GM18520 (cell line): ENCODE results near the gene TUBB4B.
"Not testable (repeated sequence)": the region's sequence is repeated elsewhere in the genome, so short reads cannot be mapped to it uniquely, and the experiment has no call there.

ENCODE experiments used
- ATAC-seq: cut with Tn5 transposase; IDR thresholded peaks from one replicate; pipeline ENCODE4 v1.9.1; 2021; ENCODE audit not compliant: unreplicated experiment

TUBB4B gene

DNA sequence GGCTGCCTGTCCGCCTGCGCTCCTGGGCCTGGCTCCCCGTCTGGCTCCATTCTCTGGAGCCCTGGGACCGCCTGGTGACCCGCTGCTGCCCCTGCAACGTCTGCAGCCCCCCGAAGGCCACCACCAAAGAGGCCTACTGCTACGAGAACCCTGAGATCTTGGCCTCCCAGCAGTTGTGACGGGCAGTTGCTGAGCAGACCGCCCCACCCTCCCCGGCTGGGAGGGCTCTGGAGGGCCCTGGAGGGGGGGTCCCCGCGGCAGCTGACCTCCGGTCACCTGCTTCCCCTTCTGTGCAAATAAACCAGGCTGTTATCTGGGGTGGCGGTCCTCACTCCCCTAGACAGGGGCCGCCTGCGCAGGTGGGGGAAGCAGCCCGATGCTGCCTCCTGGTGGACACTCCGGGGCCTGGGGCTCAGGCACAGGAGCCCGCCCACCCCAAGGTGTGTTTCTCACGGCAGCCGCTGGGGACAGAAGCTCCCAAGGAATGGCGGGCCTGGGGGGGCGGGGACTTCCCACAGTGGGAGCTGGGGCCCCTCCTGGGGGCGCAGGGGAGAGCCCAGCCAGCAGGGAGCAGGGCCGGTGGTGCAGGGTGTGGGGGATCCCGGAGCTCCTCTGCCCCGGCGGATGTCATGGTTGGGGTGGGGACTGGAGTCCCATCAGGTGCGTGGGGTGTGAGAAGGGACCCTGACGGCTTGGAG, 4.7 kb upstream of the TUBB4B start:
- no peak for ATAC-seq

DNA sequence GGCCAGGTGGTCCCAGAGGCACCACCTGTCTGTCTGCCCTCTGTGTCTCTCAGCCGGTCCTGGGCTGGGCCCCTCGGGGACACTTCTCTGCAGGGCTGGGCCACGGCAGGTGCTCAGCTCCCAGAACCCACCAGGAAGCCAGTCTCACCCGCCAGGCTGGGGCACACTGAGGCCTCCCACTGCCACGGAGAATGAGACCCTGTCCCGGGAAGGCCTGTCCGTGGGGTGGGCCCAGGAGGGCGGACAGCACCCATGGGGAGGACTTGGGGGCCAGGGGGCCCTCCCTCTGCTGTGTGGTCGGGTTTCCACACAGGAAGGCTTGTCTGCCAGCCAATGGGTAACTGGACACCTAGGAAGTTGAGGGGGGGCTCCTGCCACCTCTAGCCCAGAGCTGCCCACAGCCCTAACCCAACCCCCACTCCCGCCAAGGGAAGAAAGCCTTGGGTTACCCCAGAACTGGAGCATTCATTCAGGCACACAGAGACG, 4.1 kb upstream of the TUBB4B start:
- ATAC-seq = no peak

DNA sequence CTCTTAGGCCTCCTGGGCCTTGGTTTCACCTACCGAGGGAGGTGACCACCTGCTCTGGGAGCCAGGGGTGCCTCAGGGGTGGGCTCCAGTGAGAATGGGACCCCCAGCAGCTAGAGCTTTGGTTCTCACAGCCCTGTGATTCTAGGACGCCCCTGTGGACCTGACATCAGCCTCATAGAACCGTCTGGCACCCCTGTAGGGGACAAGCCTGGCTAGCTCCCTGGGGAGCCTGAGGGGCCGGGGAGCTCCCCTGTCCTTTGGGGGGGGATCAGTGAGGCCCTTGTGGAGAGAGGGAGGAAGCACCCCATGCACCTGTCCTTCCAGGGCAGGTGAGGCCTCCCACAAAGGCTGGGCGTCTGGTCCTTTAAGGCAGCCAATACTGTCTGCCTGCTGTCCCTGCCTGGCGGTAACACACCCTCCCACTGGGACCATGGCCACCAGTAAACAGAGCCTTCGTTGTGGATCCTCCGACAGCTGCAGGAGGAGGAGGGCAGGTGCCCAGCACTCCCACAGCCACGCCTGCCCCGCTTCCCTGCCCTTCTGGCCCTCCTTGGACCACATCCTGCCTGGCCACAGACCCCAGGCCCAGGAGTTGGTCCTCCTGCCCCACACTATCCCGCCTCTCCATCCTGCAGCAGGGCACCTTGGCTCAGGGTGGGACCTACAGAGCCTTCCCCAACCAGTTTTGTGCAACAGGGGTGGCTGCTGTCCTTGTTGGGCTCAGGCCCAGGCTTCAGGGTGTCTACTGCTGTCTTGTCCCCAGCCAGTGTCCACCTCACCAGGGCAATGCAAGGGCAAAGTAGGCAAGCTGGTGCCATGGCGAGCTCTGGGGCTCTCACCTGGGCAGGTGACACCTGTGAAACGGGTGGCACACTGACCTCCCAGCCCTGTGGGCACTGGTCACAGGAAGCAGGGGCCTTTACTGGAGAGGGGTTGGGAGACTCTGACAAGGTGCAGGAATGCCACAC, 3.0 kb upstream of the TUBB4B start:
- no peak for ATAC-seq

DNA sequence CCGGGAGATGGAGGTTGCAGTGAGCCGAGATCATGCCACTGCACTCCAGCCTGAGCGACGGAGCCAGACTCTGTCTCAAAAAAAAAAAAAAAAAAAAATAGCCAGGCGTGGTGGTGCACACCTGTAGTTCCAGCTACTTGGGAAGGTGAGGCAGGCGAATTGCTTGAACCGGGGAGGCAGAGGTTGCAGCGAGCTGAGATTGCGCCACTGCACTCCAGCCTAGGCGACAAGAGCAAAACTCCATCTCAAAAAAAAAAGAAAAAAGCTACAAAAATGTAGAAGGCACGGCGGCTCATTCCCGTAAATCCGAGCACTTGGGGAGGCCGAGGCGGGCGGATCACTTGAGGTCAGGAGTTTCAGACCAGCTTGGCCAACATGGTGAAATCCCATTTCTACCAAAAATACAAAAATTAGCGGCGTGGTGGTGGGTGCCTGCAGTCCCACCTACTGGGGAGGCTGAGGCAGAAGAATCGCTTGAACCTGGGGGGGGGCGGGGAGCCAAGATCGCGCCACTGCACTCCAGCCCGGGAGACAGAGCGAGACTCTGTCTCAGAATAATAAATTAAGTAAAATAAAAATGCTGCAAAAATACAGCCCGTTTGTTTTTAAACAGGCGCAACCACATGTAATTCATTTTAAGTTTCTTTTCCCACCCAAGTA, 1.4 kb upstream of the TUBB4B start:
- not testable (repeated sequence) for ATAC-seq

DNA sequence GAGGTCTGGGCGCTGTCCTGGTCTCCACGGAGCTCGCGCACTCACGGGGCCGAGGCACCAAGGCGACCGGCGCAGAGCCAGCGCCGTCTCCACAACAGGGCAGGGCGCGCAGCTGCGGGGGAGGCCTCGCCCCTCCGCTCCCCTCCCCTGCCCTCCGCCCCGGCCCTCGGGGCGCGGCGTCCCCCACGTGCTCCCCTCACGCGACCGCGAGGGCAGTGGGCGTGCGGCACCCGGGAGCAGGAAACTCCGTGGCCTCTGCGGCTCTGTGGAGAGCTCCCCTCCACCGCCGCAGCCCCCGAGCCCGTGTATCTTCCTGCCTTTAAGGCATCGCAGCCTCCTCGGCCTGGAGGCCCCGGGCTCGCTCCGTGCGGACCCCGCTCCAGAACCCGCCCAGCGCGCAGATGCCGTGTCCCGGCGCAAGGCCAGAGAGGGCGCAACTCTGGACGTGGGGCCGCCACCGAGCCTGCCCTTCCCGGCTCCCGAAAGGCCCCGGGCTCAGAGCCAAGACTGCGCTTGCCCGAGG, 708 bp upstream of the TUBB4B start:
- ATAC-seq = peak; percentile 2

DNA sequence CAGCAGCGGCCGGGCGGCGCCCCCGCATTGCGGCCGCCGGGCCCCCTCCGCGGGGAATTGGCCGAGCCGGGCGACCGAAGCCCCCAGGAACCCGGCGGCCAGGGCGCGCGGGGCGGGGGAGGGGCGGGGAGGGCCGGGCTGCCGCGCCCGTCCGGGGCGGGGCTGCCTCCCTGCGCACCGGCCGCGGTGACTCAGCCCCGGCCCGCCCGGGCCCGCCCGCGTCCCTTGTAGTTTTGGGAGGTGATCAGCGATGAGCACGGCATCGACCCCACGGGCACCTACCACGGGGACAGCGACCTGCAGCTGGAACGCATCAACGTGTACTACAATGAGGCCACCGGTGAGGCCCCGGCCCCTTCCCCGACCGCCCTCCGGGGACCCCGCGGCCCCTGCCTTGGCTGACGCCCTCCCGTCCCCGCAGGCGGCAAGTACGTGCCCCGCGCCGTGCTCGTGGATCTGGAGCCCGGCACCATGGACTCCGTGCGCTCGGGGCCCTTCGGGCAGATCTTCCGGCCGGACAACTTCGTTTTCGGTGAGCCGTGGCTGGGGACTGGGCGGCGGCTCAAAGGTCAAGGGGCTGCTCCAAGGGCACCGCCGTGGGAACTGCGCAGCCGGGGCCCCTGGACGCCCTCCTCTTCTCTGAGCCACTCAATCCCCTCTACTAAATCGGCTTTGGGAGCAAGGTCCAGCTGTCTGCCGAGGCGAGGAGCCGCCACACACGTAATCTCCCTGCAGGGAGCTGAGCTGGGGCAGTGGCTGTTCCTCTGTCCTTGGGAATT, 592 bp downstream of the TUBB4B start:
- ATAC-seq = peak; percentile 3

DNA sequence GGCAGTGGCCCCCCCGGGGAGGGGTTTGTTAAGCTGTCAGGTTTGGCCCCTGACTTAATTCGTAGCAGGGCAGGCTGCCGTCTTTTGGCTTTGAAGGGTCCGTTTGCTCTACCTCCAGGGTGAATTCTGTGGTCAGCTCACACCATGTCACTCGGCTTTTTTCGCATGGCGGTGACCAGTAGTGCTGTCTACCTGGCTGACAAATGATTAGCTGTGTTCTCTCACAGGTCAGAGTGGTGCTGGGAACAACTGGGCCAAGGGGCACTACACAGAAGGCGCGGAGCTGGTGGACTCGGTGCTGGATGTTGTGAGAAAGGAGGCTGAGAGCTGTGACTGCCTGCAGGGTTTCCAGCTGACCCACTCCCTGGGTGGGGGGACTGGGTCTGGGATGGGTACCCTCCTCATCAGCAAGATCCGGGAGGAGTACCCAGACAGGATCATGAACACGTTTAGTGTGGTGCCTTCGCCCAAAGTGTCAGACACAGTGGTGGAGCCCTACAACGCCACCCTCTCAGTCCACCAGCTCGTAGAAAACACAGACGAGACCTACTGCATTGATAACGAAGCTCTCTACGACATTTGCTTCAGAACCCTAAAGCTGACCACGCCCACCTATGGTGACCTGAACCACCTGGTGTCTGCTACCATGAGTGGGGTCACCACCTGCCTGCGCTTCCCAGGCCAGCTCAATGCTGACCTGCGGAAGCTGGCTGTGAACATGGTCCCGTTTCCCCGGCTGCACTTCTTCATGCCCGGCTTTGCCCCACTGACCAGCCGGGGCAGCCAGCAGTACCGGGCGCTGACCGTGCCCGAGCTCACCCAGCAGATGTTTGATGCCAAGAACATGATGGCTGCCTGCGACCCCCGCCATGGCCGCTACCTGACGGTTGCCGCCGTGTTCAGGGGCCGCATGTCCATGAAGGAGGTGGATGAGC, 1.4 kb downstream of the TUBB4B start:
- no peak for ATAC-seq

DNA sequence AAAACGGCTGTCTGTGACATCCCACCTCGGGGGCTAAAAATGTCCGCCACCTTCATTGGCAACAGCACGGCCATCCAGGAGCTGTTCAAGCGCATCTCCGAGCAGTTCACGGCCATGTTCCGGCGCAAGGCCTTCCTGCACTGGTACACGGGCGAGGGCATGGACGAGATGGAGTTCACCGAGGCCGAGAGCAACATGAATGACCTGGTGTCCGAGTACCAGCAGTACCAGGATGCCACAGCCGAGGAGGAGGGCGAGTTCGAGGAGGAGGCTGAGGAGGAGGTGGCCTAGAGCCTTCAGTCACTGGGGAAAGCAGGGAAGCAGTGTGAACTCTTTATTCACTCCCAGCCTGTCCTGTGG, 2.2 kb downstream of the TUBB4B start:
- not testable (repeated sequence) for ATAC-seq

DNA sequence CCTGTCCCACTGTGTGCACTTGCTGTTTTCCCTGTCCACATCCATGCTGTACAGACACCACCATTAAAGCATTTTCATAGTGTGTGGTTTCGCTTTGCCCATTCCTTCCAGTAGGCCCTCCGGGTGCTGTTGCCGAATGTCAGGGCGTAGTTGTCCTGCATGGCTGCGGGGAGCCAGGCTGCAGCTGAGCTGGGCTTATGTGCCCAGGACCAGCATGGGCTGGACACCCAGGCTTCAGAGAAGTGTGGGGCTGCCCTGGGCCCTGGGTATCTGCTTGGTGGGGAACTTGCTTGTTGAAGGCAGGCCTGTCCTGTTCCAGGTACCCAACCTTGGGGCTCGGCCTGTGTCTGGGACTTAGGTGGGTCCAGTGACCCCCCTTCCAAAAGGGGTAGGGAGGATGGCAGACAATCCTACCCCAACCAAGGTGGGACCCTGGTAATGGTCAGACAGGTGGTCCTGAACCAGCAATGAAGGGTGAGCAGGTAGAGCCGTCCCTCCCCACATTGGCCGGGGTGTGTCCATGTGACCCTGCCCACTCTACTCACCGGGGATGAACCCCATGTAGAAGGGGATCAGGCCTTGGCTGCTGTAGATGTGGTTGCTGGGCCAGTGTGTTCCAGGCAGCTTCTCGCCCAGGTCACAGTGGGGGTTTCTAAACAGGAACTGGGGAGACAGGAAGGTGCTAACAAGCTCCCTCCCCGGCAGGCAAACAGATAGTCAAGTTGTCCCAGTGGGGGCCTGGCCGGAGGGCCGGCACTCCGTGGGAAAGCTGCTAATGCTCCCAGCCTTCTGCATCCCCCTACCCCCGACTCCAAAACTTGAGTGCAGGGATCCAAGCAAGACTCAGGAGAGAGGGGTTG, 2.8 kb downstream of the TUBB4B start:
- no peak for ATAC-seq

DNA sequence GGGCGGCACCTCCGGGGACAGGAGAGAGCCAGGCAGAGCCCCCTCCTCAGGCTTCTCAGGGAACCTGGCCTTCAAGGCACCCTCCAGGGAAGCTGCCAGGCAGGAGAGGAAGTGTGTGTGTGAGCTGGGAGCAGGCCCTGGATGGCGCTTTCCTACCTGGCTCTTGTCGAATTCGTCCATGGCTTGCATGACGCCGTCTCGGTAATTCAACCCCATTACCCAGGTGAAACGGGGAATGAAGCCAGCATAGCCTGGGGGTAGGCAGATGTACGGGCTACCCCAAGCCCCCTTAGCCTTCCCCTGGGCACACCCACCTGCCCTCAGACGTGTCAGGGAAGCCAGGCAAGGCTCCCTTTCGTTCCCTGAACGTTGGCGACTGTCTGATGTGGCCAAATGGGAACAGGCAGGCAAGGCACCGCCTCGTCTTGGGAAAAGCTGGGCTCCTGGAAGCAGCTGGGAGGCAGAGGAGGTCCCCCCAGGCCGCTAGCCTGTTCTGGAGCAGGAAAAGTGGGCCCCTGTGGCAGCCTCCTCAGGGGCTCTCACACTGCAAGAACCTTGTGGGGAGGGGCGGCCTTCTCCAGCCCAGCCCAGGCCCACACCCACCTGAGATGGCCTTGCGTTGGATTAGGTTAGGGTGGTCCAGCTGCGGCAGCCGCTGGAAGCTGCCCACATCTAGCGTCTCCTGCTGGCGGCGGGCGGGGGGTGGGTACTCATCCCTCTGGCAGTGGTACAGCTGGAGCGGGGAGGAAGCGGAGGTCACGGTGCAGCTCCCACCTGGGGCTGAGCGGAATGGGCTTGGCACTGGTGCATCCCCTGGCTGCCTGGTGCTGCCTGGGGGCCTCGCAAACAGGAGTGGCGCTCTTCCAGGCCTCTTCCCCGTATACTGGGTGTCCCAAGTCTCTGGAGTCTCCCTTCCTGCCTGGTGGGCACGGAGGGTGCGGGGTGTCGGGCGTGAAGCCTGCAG, 3.7 kb downstream of the TUBB4B start:
- ATAC-seq = no peak

DNA sequence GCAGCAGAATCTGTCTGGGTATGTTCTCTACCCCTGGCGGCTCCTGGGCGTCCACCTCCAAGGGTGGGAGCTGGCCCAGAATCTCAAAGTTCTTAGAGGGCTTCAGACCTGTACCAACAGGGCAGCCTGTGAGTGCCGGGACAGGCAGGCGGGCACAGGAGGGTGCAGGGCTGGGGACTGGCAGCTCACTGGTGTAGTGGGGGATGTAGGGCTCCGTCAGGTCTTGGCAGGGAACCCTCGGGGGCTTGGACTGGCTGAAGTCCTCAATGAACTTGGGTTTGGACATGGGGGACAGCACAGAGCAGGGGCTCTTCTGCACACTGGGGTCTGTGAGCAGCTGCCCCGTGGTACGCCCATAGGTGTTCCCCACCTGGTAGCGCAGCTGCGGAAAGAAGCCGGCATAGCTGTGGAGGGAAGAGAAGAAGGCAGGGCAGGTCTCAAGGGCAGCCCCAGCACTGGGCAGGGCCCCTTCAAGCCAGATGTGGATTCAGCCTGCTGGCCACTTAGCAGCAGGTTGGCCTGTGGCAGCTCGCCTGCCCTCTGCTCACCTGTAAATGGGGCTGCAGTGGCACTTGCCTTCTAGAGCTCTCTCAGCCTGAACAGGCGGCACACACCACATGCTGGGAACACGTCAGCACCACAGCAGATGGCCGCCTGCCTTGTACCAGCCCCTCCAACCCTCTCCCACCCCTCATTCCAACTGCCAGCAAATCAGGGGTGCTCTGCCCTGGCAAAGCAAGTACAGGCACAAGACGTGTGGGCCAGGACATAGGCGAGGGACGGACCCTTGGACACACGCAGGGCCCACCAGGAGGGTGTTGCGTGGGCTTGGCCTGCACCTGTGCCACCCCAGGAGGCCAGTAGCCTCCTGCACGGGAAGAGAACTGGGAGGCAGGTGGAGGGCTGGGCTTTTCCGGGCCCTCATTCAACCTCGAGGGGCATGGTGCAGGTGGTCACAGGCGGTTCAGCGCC, 4.6 kb downstream of the TUBB4B start:
- no peak for ATAC-seq

DNA sequence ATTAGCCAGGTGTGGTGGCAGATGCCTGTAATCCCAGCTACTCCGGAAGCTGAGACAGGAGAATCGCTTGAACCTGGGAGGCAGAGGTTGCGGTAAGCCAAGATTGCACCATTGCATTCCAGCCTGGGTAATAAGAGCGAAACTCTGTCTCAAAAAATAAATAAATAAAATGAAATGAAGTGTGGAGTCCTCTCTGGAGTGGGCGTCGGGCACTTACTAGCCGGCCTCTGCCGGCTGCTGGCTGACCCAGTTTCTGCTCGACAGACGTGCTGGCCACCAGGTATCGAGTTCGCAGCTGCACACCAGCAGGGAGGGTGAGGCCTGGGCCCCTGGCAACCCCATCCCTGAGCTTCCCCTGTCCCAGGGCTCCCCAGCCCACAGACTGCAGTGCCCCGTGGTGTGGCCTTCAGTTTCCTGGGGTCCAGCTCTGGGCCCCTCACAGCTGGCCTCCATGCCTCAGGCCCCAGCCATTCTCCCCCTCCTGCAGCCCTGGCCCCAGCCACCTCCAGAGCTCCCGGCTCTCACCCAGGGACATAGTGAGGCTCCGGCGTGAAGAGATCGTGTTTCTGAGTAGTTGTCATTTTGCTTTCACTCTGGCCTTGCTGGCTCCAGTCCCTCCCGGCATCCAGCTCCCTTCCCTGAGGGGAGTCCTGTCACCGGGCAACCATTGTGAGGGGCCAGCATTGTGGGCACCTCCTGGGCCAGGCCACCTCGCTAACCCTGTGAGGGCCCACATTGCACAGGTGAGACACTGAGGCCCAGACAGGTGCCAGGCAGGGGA, 6.2 kb downstream of the TUBB4B start:
- ATAC-seq = no peak

DNA sequence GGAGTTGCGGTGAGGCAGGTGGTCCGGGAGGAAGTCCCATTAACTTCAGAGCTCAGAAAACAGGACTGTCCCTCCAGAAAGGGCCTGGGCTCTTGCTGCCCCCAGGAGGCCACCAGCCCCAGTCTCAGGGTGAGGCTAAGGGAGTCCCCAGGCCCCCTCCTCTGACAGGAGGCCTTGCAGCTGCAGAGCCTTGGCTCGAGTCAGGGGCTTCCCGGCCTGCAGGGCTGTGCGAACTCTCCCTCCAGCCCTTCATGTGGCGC, 6.8 kb downstream of the TUBB4B start:
- no peak for ATAC-seq

DNA sequence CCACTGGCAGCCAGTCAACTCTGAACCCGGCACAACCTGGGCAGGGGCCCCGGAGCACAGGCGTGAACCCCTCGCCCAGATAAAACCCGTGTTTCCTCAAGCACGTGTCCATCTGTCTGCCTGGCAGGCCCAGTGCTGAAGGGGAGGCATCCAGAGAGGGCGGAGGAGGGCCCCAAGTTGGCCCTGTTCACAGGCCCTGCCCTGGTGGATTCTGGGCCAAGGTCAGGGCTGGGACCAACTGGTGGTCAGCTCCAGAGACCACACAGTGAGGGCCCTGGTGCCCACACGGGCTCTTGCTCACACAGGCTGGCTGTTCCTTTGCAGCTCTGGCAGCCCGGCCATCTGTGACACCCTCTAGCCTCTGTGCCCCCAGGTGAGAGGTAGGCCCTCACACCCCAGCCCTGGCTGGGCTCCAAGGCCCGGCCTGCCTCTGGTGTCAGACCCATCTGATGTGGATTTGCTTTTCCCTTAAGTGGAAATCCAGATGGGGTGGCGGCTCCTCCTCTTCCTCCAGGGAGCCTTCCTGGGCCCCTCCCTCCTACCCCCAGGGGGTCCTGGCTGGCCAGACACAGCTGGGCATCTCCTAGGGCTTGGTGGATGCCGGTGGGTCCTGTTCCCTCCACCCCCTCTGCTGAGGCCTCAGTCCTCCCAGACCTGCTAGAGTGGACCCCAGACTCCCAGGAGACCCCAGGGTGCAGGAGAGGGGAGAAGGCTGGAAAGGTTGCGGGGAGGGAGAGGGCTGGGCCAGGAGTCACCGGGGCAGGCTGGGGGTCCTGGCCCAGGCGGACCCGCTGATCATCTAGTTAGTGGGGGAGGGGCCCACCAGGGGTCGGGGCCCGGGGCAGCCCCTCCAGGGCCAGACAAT, 9.5 kb downstream of the TUBB4B start:
- no peak for ATAC-seq

DNA sequence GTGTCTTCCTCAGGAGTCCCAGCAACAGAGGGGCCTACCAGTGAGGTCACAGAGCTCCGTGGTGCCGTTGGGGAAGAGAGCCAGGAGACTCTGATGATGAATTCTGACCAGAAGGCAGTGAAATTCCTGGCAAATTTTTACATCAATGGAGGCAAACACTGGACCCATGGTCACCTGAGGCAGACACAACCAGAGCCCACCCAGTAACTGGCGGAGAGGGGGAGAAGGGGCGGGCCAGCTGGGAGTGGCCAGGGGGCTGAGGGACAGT, 10.0 kb downstream of the TUBB4B start, which contains the start of gene STPG3:
Gene STPG3, plus strand, starts transcription at position 93 of the 268 bp plus-strand sequence. Its CDS starts 1 bp downstream, at position 94.
- ATAC-seq = no peak
